Suppressor macrophage treated with lipopolysaccharide for 1 hour (primary cell): ENCODE results near the gene APOBEC3C.
"Not testable (repeated sequence)": the region's sequence is repeated elsewhere in the genome, so short reads cannot be mapped to it uniquely, and the experiment has no call there.

Experiments used
- DNase-seq, 3 donors: peaks; one replicate each; pipeline ENCODE4 v3.0.0-alpha.2; 2020 to 2022

APOBEC3C gene

GRCh38 chr22:38984224-38984623 is 29.8 kb upstream of the APOBEC3C start:
- no peak for DNase-seq

GRCh38 chr22:38984784-38985757 is 29.0 kb upstream of the APOBEC3C start:
- DNase-seq, result peak in 2 of 3 donors; percentile 36 to 48

GRCh38 chr22:38986629-38987028 is 27.4 kb upstream of the APOBEC3C start:
- DNase-seq, result no peak

- no peak for DNase-seq
These were observed 26.7 kb upstream of the APOBEC3C start for GRCh38 chr22:38987171-38987895.

GRCh38 chr22:38989466-38989865 is 24.6 kb upstream of the APOBEC3C start:
- no peak for DNase-seq

- DNase-seq, result peak in 1 of 3 donors; percentile 41
These were observed 21.1 kb upstream of the APOBEC3C start for GRCh38 chr22:38992871-38993371.

GRCh38 chr22:38996105-38996504 is 18.0 kb upstream of the APOBEC3C start:
- peak in 2 of 3 donors; percentile 30 to 44 for DNase-seq

GRCh38 chr22:38997518-38997917 is 16.5 kb upstream of the APOBEC3C start:
- no peak for DNase-seq

GRCh38 chr22:39003165-39003638 is 10.9 kb upstream of the APOBEC3C start:
- peak; percentile 90 to 93 (median 91) for DNase-seq

GRCh38 chr22:39007177-39007576 is 6.9 kb upstream of the APOBEC3C start:
- DNase-seq, result no peak

GRCh38 chr22:39008271-39008850 is 5.7 kb upstream of the APOBEC3C start:
- not testable (repeated sequence) for DNase-seq

- DNase-seq, result no peak
These were observed 3.1 kb upstream of the APOBEC3C start for GRCh38 chr22:39010946-39011345.

GRCh38 chr22:39012533-39013511 is 1.2 kb upstream of the APOBEC3C start:
- DNase-seq, result no peak

GRCh38 chr22:39013561-39013941 is 506 bp upstream of the APOBEC3C start:
- not testable (repeated sequence) for DNase-seq

GRCh38 chr22:39014723-39015121 is 665 bp downstream of the APOBEC3C start:
- not testable (repeated sequence) for DNase-seq

- no peak for DNase-seq
These were observed 2.5 kb downstream of the APOBEC3C start for GRCh38 chr22:39016592-39016991.

GRCh38 chr22:39017596-39018365 is 3.7 kb downstream of the APOBEC3C start:
- DNase-seq, result no peak

- not testable (repeated sequence) for DNase-seq
These were observed 6.1 kb downstream of the APOBEC3C start for GRCh38 chr22:39020021-39020651.

GRCh38 chr22:39021552-39022250 is 7.6 kb downstream of the APOBEC3C start:
- DNase-seq, result no peak
